Measurements from ENCODE around the gene TM2D1.
"Not testable (repeated sequence)": the region's sequence is repeated elsewhere in the genome, so short reads cannot be mapped to it uniquely, and the experiment has no call there.

The TM2D1 gene

GRCh38 chr1:61711969-61712368 is 13.0 kb downstream of the TM2D1 start:
- no peak for DNase-seq

GRCh38 chr1:61711257-61711656 is 13.7 kb downstream of the TM2D1 start:
- not testable (repeated sequence) for DNase-seq

- DNase-seq, result no peak
These were observed 15.0 kb downstream of the TM2D1 start for GRCh38 chr1:61709908-61710289.

GRCh38 chr1:61708953-61709907 is 15.7 kb downstream of the TM2D1 start:
- no peak for DNase-seq

- no peak for DNase-seq
These were observed 24.8 kb downstream of the TM2D1 start for GRCh38 chr1:61699911-61700851.

- DNase-seq, result no peak
These were observed 32.7 kb downstream of the TM2D1 start for GRCh38 chr1:61692155-61692800.

- DNase-seq, result no peak
These were observed 37.0 kb downstream of the TM2D1 start for GRCh38 chr1:61687901-61688300.

GRCh38 chr1:61682891-61683290 is 42.0 kb downstream of the TM2D1 start:
- DNase-seq, result no peak

GRCh38 chr1:61680500-61680899 is 44.4 kb downstream of the TM2D1 start:
- DNase-seq, result no peak

GRCh38 chr1:61676881-61677280 is 48.1 kb downstream of the TM2D1 start:
- not testable (repeated sequence) for DNase-seq

- no peak for DNase-seq
These were observed 50.7 kb downstream of the TM2D1 start for GRCh38 chr1:61674221-61674620.

- no peak for DNase-seq
These were observed 52.6 kb downstream of the TM2D1 start for GRCh38 chr1:61672376-61672775.

- DNase-seq, result no peak
These were observed 54.5 kb downstream of the TM2D1 start for GRCh38 chr1:61670445-61670844.

- DNase-seq, result no peak
These were observed 54.9 kb downstream of the TM2D1 start for GRCh38 chr1:61670016-61670415.

- no peak for DNase-seq
These were observed 65.9 kb downstream of the TM2D1 start for GRCh38 chr1:61659061-61659460.

GRCh38 chr1:61655453-61655852 is 69.5 kb downstream of the TM2D1 start:
- DNase-seq, result no peak

GRCh38 chr1:61654067-61654466 is 70.9 kb downstream of the TM2D1 start:
- no peak for DNase-seq

- DNase-seq, result no peak
These were observed 75.8 kb downstream of the TM2D1 start for GRCh38 chr1:61648983-61649742.

- DNase-seq, result no peak
These were observed 77.8 kb downstream of the TM2D1 start for GRCh38 chr1:61647142-61647541.

GRCh38 chr1:61645476-61645875 is 79.5 kb downstream of the TM2D1 start:
- DNase-seq, result no peak

GRCh38 chr1:61644303-61644702 is 80.6 kb downstream of the TM2D1 start:
- DNase-seq, result no peak
